Astrocyte of the cerebellum (primary cell): ENCODE results near the gene LIMS1.
"Not testable (repeated sequence)": the region's sequence is repeated elsewhere in the genome, so short reads cannot be mapped to it uniquely, and the experiment has no call there.

Experiments
- DNase-seq: peaks from one replicate; pipeline ENCODE4 v3.0.0-alpha.2; 2011; ENCODE audit warnings: low read depth
- H3K4me3 ChIP-seq: 2 replicates; pipeline ENCODE4 v1.5.1; 2011; ENCODE audit warnings: mild to moderate bottlenecking, low read depth, low read length, moderate library complexity
- CTCF ChIP-seq: IDR thresholded peaks from 2 replicates; pipeline ENCODE4 v1.5.1; 2012; ENCODE audit warnings: low read length, low read depth, moderate library complexity, mild to moderate bottlenecking; ENCODE audit errors: missing control alignments
- in situ Hi-C: cut with HindIII; loops from 2 replicates; pipeline ENCODE4 v1.10.0; 2017; ENCODE audit warnings: low sequenced_read_pairs

The LIMS1 gene

GRCh38 chr2:108719149-108720044 lies 185.1 kb downstream of the LIMS1 start, which contains the start of gene RANBP2:
TSS of gene RANBP2 (plus strand) at chr2:108719482. CDS start at chr2:108719607, 125 bp downstream.
- H3K4me3 ChIP-seq, result peak within 1 kb of the TSS; percentile 81
- in situ Hi-C loops, result no loop called here
- DNase-seq, result peak; percentile 96
- no peak for TF ChIP-seq CTCF

GRCh38 chr2:108726048-108726447 lies 191.8 kb downstream of the LIMS1 start:
- in situ Hi-C loops, result not testable (repeated sequence)

GRCh38 chr2:108734656-108735055 lies 200.4 kb downstream of the LIMS1 start:
- in situ Hi-C loops, H3K4me3 ChIP-seq, DNase-seq: not testable (repeated sequence)

More at GRCh38 chr2:108726048-108726447, 191.8 kb downstream of the LIMS1 start:
- DNase-seq, H3K4me3 ChIP-seq: not testable (repeated sequence)
